PC-3 (cell line): ENCODE measurements around the gene LYRM1. TPM values are rescaled to one million over a fixed set of nuclear protein-coding genes. Genes with fewer than 3 reads are reported as not detected.
A peak's percentile ranks its signal among the peaks of the same experiment; 100 is the strongest.

ENCODE experiments used
- ATAC-seq: fragments of 200-7000 bp; cut with Tn5 transposase; 2 replicates; pipeline ENCODE4 v1.9.1; 2020; ENCODE audit warnings: mild to moderate bottlenecking, moderate library complexity
- BruUV-seq: library from RNA; stranded (reverse); fragments of 400-500 nt; replicated peaks from 2 replicates; lab custom pipeline; 2021; lab: Mats Ljungman, UMichigan
- CTCF ChIA-PET: fragments of 300-600 bp; sonication (Branson Sonifier 250); formaldehyde crosslinking; loops from one replicate; lab custom pipeline; 2022; ENCODE audit warnings: antibody characterized with exemption; lab: Charles Lee
- POLR2A ChIA-PET: fragments of 300-600 bp; sonication (Branson Sonifier 250); formaldehyde crosslinking; loops from one replicate; lab custom pipeline; 2022; ENCODE audit warnings: antibody characterized with exemption; ENCODE audit not compliant: unreplicated experiment; lab: Charles Lee
- DNase-seq: peaks from one replicate; pipeline ENCODE4 v3.0.0-alpha.2; 2015
- H2AFZ ChIP-seq: fragments of 300-600 bp; sonication (generic); 2 replicates; pipeline ENCODE4 v1.6.0; 2016; ENCODE audit warnings: antibody characterized with exemption, low read length
- H3F3A ChIP-seq: fragments of 300-600 bp; sonication (generic); one replicate; pipeline ENCODE4 v1.6.0; 2017; ENCODE audit warnings: antibody characterized with exemption, low read length, control low read depth, mild to moderate bottlenecking; ENCODE audit not compliant: unreplicated experiment
- H3K27ac ChIP-seq: fragments of 300-600 bp; sonication (generic); 2 replicates; pipeline ENCODE4 v1.5.1; 2016; ENCODE audit warnings: mild to moderate bottlenecking, low read length
- H3K27me3 ChIP-seq: fragments of 300-600 bp; sonication (generic); 2 replicates; pipeline ENCODE4 v1.6.1; 2016; ENCODE audit warnings: low read length, mixed read lengths
- H3K36me3 ChIP-seq: fragments of 300-600 bp; sonication (generic); 2 replicates; pipeline ENCODE4 v1.6.1; 2016; ENCODE audit warnings: low read depth, mixed run types, low read length, mixed read lengths
- H3K4me1 ChIP-seq: fragments of 300-600 bp; sonication (generic); 2 replicates; pipeline ENCODE4 v1.5.1; 2016; ENCODE audit warnings: low read length; ENCODE audit not compliant: insufficient read depth
- H3K4me2 ChIP-seq: fragments of 300-600 bp; sonication (generic); 2 replicates; pipeline ENCODE4 v1.6.0; 2016; ENCODE audit warnings: low read length
- H3K4me3 ChIP-seq: fragments of 300-600 bp; sonication (generic); 2 replicates; pipeline ENCODE4 v1.5.1; 2016; ENCODE audit warnings: mild to moderate bottlenecking, low read length, mixed read lengths
- H3K79me2 ChIP-seq: fragments of 300-600 bp; sonication (generic); 2 replicates; pipeline ENCODE4 v1.6.1; 2017; ENCODE audit warnings: low read length, mixed read lengths
- H3K9ac ChIP-seq: fragments of 300-600 bp; sonication (generic); 2 replicates; pipeline ENCODE4 v1.6.0; 2016; ENCODE audit warnings: mild to moderate bottlenecking, low read length
- H3K9me2 ChIP-seq: fragments of 300-600 bp; sonication (generic); replicated peaks from 2 replicates; pipeline ENCODE4 v1.6.1; 2016; ENCODE audit warnings: mixed run types, low read length, mixed read lengths
- H3K9me3 ChIP-seq: fragments of 300-600 bp; sonication (generic); 2 replicates; pipeline ENCODE4 v1.6.1; 2016; ENCODE audit warnings: low read length, mixed read lengths
- H4K20me1 ChIP-seq: fragments of 300-600 bp; sonication (generic); 2 replicates; pipeline ENCODE4 v1.6.1; 2016; ENCODE audit warnings: low read length, mixed read lengths
- EZH2 ChIP-seq: fragments of 300-600 bp; sonication (generic); IDR thresholded peaks from one replicate; pipeline ENCODE4 v1.6.1; 2017; ENCODE audit warnings: antibody characterized with exemption, mild to moderate bottlenecking, low read length; ENCODE audit not compliant: unreplicated experiment
- EZH2phosphoT487 ChIP-seq: fragments of 300-600 bp; sonication (generic); IDR thresholded peaks from 2 replicates; pipeline ENCODE4 v1.6.1; 2018; ENCODE audit warnings: mild to moderate bottlenecking, antibody characterized with exemption, low read length, borderline replicate concordance
- intact Hi-C: fragments of 100-400 bp; cut with micrococcal nuclease; formaldehyde crosslinking; loops from 2 replicates; pipeline ENCODE4 v1.9.0; 2023
- total RNA-seq: library from RNA; depleted of rRNA; stranded (reverse); fragments of >200 nt; gene quantifications from 2 replicates; pipeline ENCODE4 v1.2.3, GENCODE V29; 2014
- TF ChIP-seq, protein P1 (sequence below): fragments of 300-600 bp; sonication (generic); conservative IDR thresholded peaks from 2 replicates; pipeline ENCODE4 v1.5.1; 2017; ENCODE audit warnings: antibody characterized with exemption, low read depth, mild to moderate bottlenecking, low read length

LYRM1 gene
- total RNA-seq, 1 experiment from 2014 or later = 35.1 TPM

DNA sequence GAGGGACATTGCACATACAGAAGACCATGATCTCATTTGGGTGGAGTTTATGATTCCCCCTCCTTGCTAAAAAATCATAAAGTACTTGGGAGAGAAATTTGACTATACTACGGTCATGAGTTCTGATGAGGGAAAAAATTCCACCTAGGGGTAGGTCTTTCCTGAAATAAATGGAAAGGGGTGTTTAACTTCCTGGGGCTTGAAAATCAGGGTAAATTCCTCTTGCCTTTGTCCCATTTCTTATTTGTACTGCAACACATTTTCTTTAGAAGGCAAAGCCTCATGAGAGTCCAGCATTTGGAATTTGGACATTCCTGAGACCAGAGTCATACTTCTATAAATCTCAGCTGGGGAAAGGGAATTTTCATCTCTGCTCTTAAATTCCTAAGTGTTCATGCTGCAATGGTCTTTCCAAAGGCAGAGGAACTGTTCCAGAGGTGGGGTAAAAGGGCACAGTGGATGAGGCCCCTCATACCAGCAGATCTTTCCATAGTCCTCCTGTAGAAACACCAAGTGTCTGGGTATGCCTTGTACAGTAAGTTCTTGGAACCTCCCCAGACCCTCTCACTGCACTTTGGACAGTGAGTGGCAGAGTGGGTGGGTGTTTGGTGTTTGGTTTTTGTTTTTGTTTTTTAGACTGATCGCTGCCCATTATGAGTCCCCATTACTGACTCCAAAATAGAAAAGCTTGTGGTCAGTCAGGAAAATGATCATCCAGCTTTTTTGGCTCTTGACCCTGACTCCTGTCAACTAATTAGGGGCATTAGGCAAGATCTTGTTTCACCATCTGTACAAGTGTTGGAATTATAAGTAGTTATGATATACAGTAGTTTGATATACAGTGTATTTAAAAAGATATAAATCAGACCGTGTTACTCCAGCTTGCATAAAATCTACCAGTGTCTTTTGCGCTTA is 6.0 kb downstream of the LYRM1 start:
- H3F3A ChIP-seq = peaks cover 16% of the 10 kb centered on the region
- H3K36me3 ChIP-seq = no peaks in the 10 kb centered on the region
- peak overlapping the region; percentile 19; the same call in 1 of the 2 replicates for H3K4me3 ChIP-seq
- DNase-seq = peak; percentile 92
- intact Hi-C loops = loop anchor here (5.0 kb wide), 1 partner anchor 181 kb away; no protein-coding TSS in a partner anchor
- no peaks in the 10 kb centered on the region for H3K9me2 ChIP-seq
- ATAC-seq = peak; percentile 45
- H3K4me1 ChIP-seq = peaks cover 92% of the 10 kb centered on the region
- ChIA-PET CTCF (interaction anchor here (0.7 kb wide), 1 partner anchor 29 kb away, joined by 3 read pairs; no protein-coding TSS in a partner anchor), POLR2A (no interaction called here)
- no peaks in the 10 kb centered on the region for H3K27me3 ChIP-seq
- no peaks in the 10 kb centered on the region for H4K20me1 ChIP-seq
- peaks cover 52% of the 10 kb centered on the region for H3K79me2 ChIP-seq
- H3K9ac ChIP-seq = peak overlapping the region; percentile 32; the same call in 1 of the 2 replicates
- no peak overlapping the region for H2AFZ ChIP-seq
- H3K27ac ChIP-seq = peak overlapping the region; percentile 82
- H3K4me2 ChIP-seq = peak overlapping the region; percentile 71
- no peaks in the 10 kb centered on the region for H3K9me3 ChIP-seq
- no peak for TF ChIP-seq EZH2
- no peak for TF ChIP-seq EZH2phosphoT487
- TF ChIP-seq, protein P1, sequence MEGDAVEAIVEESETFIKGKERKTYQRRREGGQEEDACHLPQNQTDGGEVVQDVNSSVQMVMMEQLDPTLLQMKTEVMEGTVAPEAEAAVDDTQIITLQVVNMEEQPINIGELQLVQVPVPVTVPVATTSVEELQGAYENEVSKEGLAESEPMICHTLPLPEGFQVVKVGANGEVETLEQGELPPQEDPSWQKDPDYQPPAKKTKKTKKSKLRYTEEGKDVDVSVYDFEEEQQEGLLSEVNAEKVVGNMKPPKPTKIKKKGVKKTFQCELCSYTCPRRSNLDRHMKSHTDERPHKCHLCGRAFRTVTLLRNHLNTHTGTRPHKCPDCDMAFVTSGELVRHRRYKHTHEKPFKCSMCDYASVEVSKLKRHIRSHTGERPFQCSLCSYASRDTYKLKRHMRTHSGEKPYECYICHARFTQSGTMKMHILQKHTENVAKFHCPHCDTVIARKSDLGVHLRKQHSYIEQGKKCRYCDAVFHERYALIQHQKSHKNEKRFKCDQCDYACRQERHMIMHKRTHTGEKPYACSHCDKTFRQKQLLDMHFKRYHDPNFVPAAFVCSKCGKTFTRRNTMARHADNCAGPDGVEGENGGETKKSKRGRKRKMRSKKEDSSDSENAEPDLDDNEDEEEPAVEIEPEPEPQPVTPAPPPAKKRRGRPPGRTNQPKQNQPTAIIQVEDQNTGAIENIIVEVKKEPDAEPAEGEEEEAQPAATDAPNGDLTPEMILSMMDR = no peak
- TSS peak; percentile 22 for BruUV-seq

GRCh38 chr16:20910781-20911321 is 10.3 kb downstream of the LYRM1 start:
- Histone ChIP-seq H3K27ac (peak overlapping the region; percentile 99), H3K27me3 (no peaks in the 10 kb centered on the region), H4K20me1 (no peaks in the 10 kb centered on the region), H3K9ac (peak overlapping the region; percentile 83), H3K9me3 (no peaks in the 10 kb centered on the region), H3K36me3 (no peaks in the 10 kb centered on the region), H3K4me1 (peaks cover 73% of the 10 kb centered on the region), H3K9me2 (no peaks in the 10 kb centered on the region), H3K4me3 (peak overlapping the region; percentile 18; the same call in 1 of the 2 replicates), H3K79me2 (peaks cover 22% of the 10 kb centered on the region), H2AFZ (no peak overlapping the region), H3K4me2 (peak overlapping the region; percentile 69), H3F3A (peaks cover 6% of the 10 kb centered on the region)
- ATAC-seq = peak; percentile 70
- ChIA-PET CTCF (interaction anchor here (1.1 kb wide), 1 partner anchor 27 kb away, joined by 4 read pairs; no protein-coding TSS in a partner anchor), POLR2A (interaction anchor here (0.6 kb wide), 1 partner anchor 61 kb away, joined by 6 read pairs; no protein-coding TSS in a partner anchor)
- intact Hi-C loops = loop anchor here (1.0 to 2.0 kb wide), 2 partner anchors 10 to 60 kb away; no protein-coding TSS in a partner anchor
- BruUV-seq = TSS peak; percentile 59
- peak; percentile 91 for DNase-seq
- TF ChIP-seq, protein P1 = no peak
- TF ChIP-seq EZH2phosphoT487 (no peak), EZH2 (no peak)
